ENCODE results near the gene ALDH2.
"Not testable (repeated sequence)": the region's sequence is repeated elsewhere in the genome, so short reads cannot be mapped to it uniquely, and the experiment has no call there.

ALDH2 gene

DNA sequence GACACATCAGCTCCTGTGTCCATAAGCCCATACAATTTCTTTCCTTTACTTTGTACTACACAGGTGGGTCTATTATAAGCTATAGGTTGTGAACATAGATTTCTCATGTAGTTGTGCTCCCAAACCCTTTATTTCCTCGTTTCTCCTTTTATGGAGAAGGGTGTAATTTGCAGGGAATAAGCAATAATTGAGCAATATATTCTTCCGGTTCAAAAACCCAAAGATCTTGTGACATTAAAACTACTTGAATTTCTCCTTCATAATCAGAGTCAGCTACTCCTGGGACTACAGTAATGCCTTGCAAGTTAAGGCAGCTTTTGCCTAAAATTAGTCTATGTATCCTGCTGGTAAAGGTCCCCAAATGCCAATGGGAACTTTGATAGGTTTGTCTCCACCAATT is 56.2 kb downstream of the ALDH2 start:
- peaks cover 0 to 16% (median 9%) of the 10 kb centered on the region in 5 donors for H3K4me1 ChIP-seq (ENCODE audit: control insufficient read depth in 5 of 5, insufficient read depth in 5 of 5, low read length in 5 of 5)
- H3K36me3 ChIP-seq (ENCODE audit: control insufficient read depth in 5 of 5, insufficient read depth in 5 of 5, low read length in 5 of 5): no peaks in the 10 kb centered on the region
- no peaks in the 10 kb centered on the region for H3K9me3 ChIP-seq (ENCODE audit: control insufficient read depth in 5 of 5, low read length in 5 of 5)
- no peak overlapping the region for H3K9ac ChIP-seq (ENCODE audit: low read length in 5 of 5)
- H3K4me3 ChIP-seq (ENCODE audit: low read depth in 1 of 5, low read length in 5 of 5): no peak overlapping the region
- no peaks in the 10 kb centered on the region for H3K27me3 ChIP-seq (ENCODE audit: control insufficient read depth in 5 of 5, insufficient read depth in 4 of 5, low read length in 5 of 5)
- no peak overlapping the region for H3K27ac ChIP-seq (ENCODE audit: low read depth, low read length)

DNA sequence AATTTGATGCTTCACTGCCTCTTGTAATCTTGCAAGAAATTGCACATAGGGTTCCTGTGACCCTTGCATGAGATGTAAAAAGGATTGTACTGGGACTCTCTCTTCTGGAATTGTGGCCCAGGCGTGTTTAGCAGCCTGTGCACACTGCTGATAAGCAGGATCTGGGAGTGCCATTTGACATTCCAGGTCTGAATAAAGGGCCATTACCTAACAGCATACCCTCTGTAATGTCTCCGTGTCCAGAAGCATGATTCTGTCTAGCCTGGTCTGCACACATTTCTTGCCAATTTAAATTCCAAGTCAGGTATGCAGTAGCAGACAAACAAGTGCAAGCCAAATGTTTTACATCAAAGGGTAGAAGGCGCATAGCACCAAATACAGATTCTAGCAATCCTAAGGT is 57.2 kb downstream of the ALDH2 start:
- Histone ChIP-seq H3K4me1 (ENCODE audit: control insufficient read depth in 5 of 5, insufficient read depth in 5 of 5, low read length in 5 of 5) (peaks cover 0 to 16% (median 9%) of the 10 kb centered on the region in 5 donors), H3K4me3 (ENCODE audit: low read depth in 1 of 5, low read length in 5 of 5) (no peak overlapping the region), H3K36me3 (ENCODE audit: control insufficient read depth in 5 of 5, insufficient read depth in 5 of 5, low read length in 5 of 5) (no peaks in the 10 kb centered on the region), H3K27ac (ENCODE audit: low read depth, low read length) (no peak overlapping the region), H3K9ac (ENCODE audit: low read length in 5 of 5) (no peak overlapping the region), H3K27me3 (ENCODE audit: control insufficient read depth in 5 of 5, insufficient read depth in 4 of 5, low read length in 5 of 5) (no peaks in the 10 kb centered on the region), H3K9me3 (ENCODE audit: control insufficient read depth in 5 of 5, low read length in 5 of 5) (no peaks in the 10 kb centered on the region)

DNA sequence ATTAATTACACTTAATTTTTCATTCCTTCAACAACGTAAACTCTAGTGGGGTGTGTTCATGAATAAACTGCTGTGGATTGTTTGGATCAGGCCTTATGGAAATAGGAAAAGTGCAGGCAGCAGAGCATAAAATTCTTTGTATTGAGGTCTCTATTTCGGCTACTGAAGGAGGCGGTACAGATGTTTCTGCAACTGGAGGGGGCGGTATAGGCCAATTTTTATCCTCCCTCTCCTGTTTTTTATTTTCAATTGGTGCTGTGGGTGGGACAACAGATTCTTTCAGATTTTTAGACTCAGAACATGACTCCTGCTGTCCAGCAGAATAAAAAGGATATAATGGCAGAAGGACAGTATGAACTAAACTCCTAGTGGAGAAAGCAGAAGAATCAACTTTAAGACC is 57.6 kb downstream of the ALDH2 start:
- H3K27me3 ChIP-seq (ENCODE audit: control insufficient read depth in 5 of 5, insufficient read depth in 4 of 5, low read length in 5 of 5); H3K9me3 ChIP-seq (ENCODE audit: control insufficient read depth in 5 of 5, low read length in 5 of 5); H3K27ac ChIP-seq (ENCODE audit: low read depth, low read length); H3K36me3 ChIP-seq (ENCODE audit: control insufficient read depth in 5 of 5, insufficient read depth in 5 of 5, low read length in 5 of 5); H3K4me3 ChIP-seq (ENCODE audit: low read depth in 1 of 5, low read length in 5 of 5); H3K9ac ChIP-seq (ENCODE audit: low read length in 5 of 5): not testable (repeated sequence)
- H3K4me1 ChIP-seq (ENCODE audit: control insufficient read depth in 5 of 5, insufficient read depth in 5 of 5, low read length in 5 of 5): peaks cover 0 to 16% (median 9%) of the 10 kb centered on the region in 5 donors

DNA sequence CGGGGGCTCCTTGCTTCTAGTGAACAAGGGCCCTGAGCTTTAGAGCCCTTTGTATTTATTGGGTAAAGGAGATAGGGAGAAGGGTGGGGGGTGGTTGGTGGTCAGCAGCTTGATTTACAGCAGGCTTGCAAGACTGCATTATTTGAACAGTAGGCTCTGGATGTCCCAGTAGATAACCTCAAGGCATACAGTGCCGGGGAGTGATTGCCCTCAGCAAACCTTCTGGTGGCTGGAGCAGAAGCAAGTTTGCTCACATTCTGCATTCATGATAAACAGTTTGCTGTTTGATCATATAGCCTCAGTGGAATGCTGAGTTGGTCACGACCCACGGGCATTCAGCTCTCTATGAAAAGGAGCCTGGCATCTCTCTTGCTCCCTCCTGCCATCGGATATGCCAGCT is 58.8 kb downstream of the ALDH2 start:
- H3K9ac ChIP-seq (ENCODE audit: low read length in 5 of 5): no peak overlapping the region
- H3K27ac ChIP-seq (ENCODE audit: low read depth, low read length): no peak overlapping the region
- H3K9me3 ChIP-seq (ENCODE audit: control insufficient read depth in 5 of 5, low read length in 5 of 5): no peaks in the 10 kb centered on the region
- no peak overlapping the region for H3K4me3 ChIP-seq (ENCODE audit: low read depth in 1 of 5, low read length in 5 of 5)
- H3K36me3 ChIP-seq (ENCODE audit: control insufficient read depth in 5 of 5, insufficient read depth in 5 of 5, low read length in 5 of 5): no peaks in the 10 kb centered on the region
- H3K4me1 ChIP-seq (ENCODE audit: control insufficient read depth in 5 of 5, insufficient read depth in 5 of 5, low read length in 5 of 5): peaks cover 0 to 16% (median 9%) of the 10 kb centered on the region in 5 donors
- H3K27me3 ChIP-seq (ENCODE audit: control insufficient read depth in 5 of 5, insufficient read depth in 4 of 5, low read length in 5 of 5): no peaks in the 10 kb centered on the region

DNA sequence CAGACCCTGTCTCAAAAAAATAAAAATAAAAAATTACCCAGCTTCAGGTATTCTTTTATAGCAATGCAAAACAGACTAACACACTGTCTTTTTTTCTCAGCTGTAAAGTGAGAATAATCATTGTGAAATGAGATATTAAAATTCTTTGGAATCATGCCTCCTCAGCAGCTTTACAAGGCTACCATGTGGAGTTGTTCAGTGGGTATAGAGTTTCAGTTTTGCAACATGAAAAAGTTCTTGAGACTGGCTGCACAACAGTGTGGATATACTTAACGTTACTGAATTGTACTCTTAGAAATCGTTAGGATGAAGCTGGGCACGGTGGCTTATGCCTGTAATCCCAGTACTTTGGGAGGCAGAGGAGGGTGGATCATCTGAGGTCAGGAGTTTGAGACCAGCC is 59.6 kb downstream of the ALDH2 start:
- no peaks in the 10 kb centered on the region for H3K9me3 ChIP-seq (ENCODE audit: control insufficient read depth in 5 of 5, low read length in 5 of 5)
- H3K9ac ChIP-seq (ENCODE audit: low read length in 5 of 5): no peak overlapping the region
- no peak overlapping the region for H3K4me3 ChIP-seq (ENCODE audit: low read depth in 1 of 5, low read length in 5 of 5)
- H3K27me3 ChIP-seq (ENCODE audit: control insufficient read depth in 5 of 5, insufficient read depth in 4 of 5, low read length in 5 of 5): no peaks in the 10 kb centered on the region
- H3K4me1 ChIP-seq (ENCODE audit: control insufficient read depth in 5 of 5, insufficient read depth in 5 of 5, low read length in 5 of 5): peaks cover 0 to 16% (median 9%) of the 10 kb centered on the region in 5 donors
- no peak overlapping the region for H3K27ac ChIP-seq (ENCODE audit: low read depth, low read length)
- no peaks in the 10 kb centered on the region for H3K36me3 ChIP-seq (ENCODE audit: control insufficient read depth in 5 of 5, insufficient read depth in 5 of 5, low read length in 5 of 5)

DNA sequence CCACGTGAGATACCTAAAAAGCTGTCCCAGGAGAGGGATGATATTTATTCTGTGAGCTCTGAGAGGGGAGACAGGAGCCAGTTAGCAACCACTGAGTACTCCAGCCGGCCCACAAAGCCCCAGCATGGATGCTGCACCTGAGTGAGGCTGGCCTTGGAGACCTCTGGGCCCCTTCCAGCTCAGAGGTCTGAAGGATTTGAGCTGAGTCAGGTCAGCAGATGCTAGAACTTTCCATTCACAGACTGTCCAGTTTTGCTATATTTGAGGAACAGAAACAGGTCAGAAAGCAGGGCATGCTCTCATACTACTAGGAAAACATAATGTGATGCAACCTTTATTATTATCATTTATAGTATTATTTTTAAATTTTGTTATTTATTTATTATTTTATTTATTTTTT is 60.3 kb downstream of the ALDH2 start:
- H3K27me3 ChIP-seq (ENCODE audit: control insufficient read depth in 5 of 5, insufficient read depth in 4 of 5, low read length in 5 of 5): no peaks in the 10 kb centered on the region
- H3K9me3 ChIP-seq (ENCODE audit: control insufficient read depth in 5 of 5, low read length in 5 of 5): no peaks in the 10 kb centered on the region
- H3K9ac ChIP-seq (ENCODE audit: low read length in 5 of 5): no peak overlapping the region
- no peaks in the 10 kb centered on the region for H3K36me3 ChIP-seq (ENCODE audit: control insufficient read depth in 5 of 5, insufficient read depth in 5 of 5, low read length in 5 of 5)
- H3K4me3 ChIP-seq (ENCODE audit: low read depth in 1 of 5, low read length in 5 of 5): no peak overlapping the region
- no peak overlapping the region for H3K27ac ChIP-seq (ENCODE audit: low read depth, low read length)
- H3K4me1 ChIP-seq (ENCODE audit: control insufficient read depth in 5 of 5, insufficient read depth in 5 of 5, low read length in 5 of 5): peaks cover 0 to 16% (median 9%) of the 10 kb centered on the region in 5 donors

DNA sequence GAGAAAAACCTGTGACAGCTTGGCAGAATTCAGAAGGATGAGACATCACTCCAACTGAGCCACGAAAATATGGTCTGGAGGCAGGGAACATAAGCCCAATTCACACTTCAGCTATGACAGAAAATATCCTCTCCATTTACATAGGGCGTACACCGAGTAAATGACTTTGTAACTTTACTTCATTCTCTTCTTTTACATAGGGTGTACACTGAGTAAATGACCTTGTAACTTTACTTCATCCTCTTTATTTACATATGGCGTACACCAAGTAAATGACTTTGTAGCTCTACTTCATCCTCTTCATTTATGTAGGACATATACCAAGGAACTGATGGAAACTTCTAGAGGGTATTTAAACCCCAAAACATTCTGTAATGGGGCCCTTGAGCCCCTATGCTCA is 61.2 kb downstream of the ALDH2 start:
- Histone ChIP-seq H3K36me3 (ENCODE audit: control insufficient read depth in 5 of 5, insufficient read depth in 5 of 5, low read length in 5 of 5) (no peaks in the 10 kb centered on the region), H3K27ac (ENCODE audit: low read depth, low read length) (no peak overlapping the region), H3K9ac (ENCODE audit: low read length in 5 of 5) (no peak overlapping the region), H3K27me3 (ENCODE audit: control insufficient read depth in 5 of 5, insufficient read depth in 4 of 5, low read length in 5 of 5) (no peaks in the 10 kb centered on the region), H3K9me3 (ENCODE audit: control insufficient read depth in 5 of 5, low read length in 5 of 5) (no peaks in the 10 kb centered on the region), H3K4me1 (ENCODE audit: control insufficient read depth in 5 of 5, insufficient read depth in 5 of 5, low read length in 5 of 5) (peaks cover 0 to 14% (median 9%) of the 10 kb centered on the region in 5 donors), H3K4me3 (ENCODE audit: low read depth in 1 of 5, low read length in 5 of 5) (no peak overlapping the region)

DNA sequence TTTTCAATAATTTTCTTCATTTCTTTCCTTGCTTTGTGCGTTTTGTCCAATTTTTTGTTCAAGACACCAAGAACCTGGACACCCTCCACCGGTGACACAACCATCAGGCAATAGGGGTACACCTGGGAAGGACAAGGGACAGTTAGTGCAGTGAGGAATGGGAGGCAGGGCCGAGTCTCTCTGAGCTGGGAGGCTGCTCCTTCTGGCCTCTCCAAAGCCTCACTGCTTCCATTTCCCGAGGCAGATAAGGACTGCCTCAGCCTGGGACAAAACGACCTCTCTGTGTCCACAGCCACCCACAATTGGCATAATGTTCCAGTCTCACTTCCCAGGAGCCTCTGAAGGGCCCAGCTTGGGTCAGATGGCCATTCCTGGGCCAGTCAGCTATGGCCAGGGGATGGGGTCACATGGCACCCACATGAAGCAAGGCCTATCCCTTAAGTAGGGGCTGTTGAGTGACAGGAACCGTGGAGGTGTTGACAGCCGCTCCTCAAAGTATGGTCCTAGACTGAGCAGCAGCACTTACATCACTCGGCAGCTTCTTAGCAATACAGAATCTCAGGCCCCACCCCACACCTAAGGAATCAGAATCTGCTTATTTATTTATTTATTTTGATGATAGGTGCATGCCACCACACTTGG is 61.7 kb downstream of the ALDH2 start:
- Histone ChIP-seq H3K9me3 (ENCODE audit: control insufficient read depth in 5 of 5, low read length in 5 of 5) (no peaks in the 10 kb centered on the region), H3K36me3 (ENCODE audit: control insufficient read depth in 5 of 5, insufficient read depth in 5 of 5, low read length in 5 of 5) (no peaks in the 10 kb centered on the region), H3K9ac (ENCODE audit: low read length in 5 of 5) (no peak overlapping the region), H3K4me1 (ENCODE audit: control insufficient read depth in 5 of 5, insufficient read depth in 5 of 5, low read length in 5 of 5) (peaks cover 0 to 12% (median 5%) of the 10 kb centered on the region in 5 donors), H3K27me3 (ENCODE audit: control insufficient read depth in 5 of 5, insufficient read depth in 4 of 5, low read length in 5 of 5) (no peaks in the 10 kb centered on the region), H3K4me3 (ENCODE audit: low read depth in 1 of 5, low read length in 5 of 5) (no peak overlapping the region), H3K27ac (ENCODE audit: low read depth, low read length) (no peak overlapping the region)

DNA sequence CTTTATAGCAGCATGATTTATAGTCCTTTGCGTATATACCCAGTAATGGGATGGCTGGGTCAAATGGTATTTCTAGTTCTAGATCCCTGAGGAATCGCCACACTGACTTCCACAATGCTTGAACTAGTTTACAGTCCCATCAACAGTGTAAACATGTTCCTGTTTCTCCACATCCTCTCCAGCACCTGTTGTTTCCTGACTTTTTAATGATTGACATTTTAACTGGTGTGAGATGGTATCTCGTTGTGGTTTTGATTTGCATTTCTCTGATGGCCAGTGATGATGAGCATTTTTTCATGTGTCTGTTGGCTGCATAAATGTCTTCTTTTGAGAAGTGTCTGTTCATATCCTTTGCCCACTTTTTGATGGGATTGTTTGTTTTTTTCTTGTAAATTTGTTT is 62.9 kb downstream of the ALDH2 start:
- H3K4me1 ChIP-seq (ENCODE audit: control insufficient read depth in 5 of 5, insufficient read depth in 5 of 5, low read length in 5 of 5); H3K9ac ChIP-seq (ENCODE audit: low read length in 5 of 5); H3K9me3 ChIP-seq (ENCODE audit: control insufficient read depth in 5 of 5, low read length in 5 of 5); H3K27ac ChIP-seq (ENCODE audit: low read depth, low read length); H3K27me3 ChIP-seq (ENCODE audit: control insufficient read depth in 5 of 5, insufficient read depth in 4 of 5, low read length in 5 of 5); H3K4me3 ChIP-seq (ENCODE audit: low read depth in 1 of 5, low read length in 5 of 5); H3K36me3 ChIP-seq (ENCODE audit: control insufficient read depth in 5 of 5, insufficient read depth in 5 of 5, low read length in 5 of 5): not testable (repeated sequence)

DNA sequence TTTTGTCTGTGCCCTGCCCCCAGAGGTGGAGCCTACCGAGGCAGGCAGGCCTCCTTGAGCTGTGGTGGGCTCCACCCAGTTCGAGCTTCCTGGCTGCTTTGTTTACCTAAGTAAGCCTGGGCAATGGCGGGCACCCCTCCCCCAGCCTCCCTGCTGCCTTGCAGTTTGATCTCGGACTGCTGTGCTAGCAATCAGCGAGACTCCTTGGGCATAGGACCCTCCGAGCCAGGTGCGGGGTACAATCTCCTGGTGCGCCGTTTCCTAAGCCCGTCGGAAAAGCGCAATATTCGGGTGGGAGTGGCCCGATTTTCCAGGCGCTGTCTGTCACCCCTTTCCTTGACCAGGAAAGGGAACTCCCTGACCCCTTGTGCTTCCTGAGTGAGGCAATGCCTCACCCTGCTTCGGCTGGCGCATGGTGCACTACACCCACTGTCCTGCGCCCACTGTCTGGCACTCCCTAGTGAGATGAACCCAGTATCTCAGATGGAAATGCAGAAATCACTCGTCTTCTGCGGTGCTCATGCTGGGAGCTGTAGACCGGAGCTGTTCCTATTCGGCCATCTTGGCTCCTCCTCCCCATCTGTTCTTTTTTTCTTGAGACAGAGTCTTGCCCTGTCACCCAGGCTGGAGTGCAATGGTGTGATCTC is 68.1 kb downstream of the ALDH2 start:
- not testable (repeated sequence) for H3K27ac ChIP-seq (ENCODE audit: low read depth, low read length); H3K9ac ChIP-seq (ENCODE audit: low read length in 5 of 5); H3K9me3 ChIP-seq (ENCODE audit: control insufficient read depth in 5 of 5, low read length in 5 of 5); H3K4me3 ChIP-seq (ENCODE audit: low read depth in 1 of 5, low read length in 5 of 5); H3K36me3 ChIP-seq (ENCODE audit: control insufficient read depth in 5 of 5, insufficient read depth in 5 of 5, low read length in 5 of 5); H3K27me3 ChIP-seq (ENCODE audit: control insufficient read depth in 5 of 5, insufficient read depth in 4 of 5, low read length in 5 of 5); H3K4me1 ChIP-seq (ENCODE audit: control insufficient read depth in 5 of 5, insufficient read depth in 5 of 5, low read length in 5 of 5)

Measured in subcutaneous abdominal adipose tissue (tissue), 5 donors.